ENCODE measurements around the gene CTNNA2. TPM values are rescaled to one million over a fixed set of nuclear protein-coding genes. Genes with fewer than 3 reads are reported as not detected.

The CTNNA2 gene
- total RNA-seq, 4 donors from 2014 or later, result 0.88 to 14.9 (median 2.3) TPM; not detected in 1

GRCh38 chr2:79796641-79797040, 283.8 kb downstream of the CTNNA2 start:
- TF ChIP-seq POLR2A (IDR thresholded peaks at IDR 0.05) (no peak), CTCF (IDR thresholded peaks at IDR 0.05) (no peak)
- Histone ChIP-seq H3K36me3 (no peaks in the 10 kb centered on the region), H3K9me3 (no peaks in the 10 kb centered on the region), H3K4me3 (no peak overlapping the region), H3K27ac (no peak overlapping the region), H3K27me3 (no peaks in the 10 kb centered on the region), H3K4me1 (no peaks in the 10 kb centered on the region)
- intact Hi-C loops (cut with DNase I; ENCODE audit: low total_unique reads), result no loop called here
- no peak for DNase-seq

- TF ChIP-seq POLR2A (IDR thresholded peaks at IDR 0.05), result no peak
- TF ChIP-seq CTCF (IDR thresholded peaks at IDR 0.05), result no peak
- H3K36me3 ChIP-seq, result no peaks in the 10 kb centered on the region
- no peak overlapping the region for H3K27ac ChIP-seq
- H3K9me3 ChIP-seq, result no peaks in the 10 kb centered on the region
- intact Hi-C loops (cut with DNase I; ENCODE audit: low total_unique reads), result no loop called here
- no peaks in the 10 kb centered on the region for H3K4me1 ChIP-seq
- no peak overlapping the region for H3K4me3 ChIP-seq
- no peaks in the 10 kb centered on the region for H3K27me3 ChIP-seq
- no peak for DNase-seq
Observed at GRCh38 chr2:79798776-79799175, 285.9 kb downstream of the CTNNA2 start.

GRCh38 chr2:79799729-79800128, 286.9 kb downstream of the CTNNA2 start:
- no peaks in the 10 kb centered on the region for H3K27me3 ChIP-seq
- DNase-seq, result no peak
- no peak for TF ChIP-seq POLR2A (IDR thresholded peaks at IDR 0.05)
- TF ChIP-seq CTCF (IDR thresholded peaks at IDR 0.05), result no peak
- intact Hi-C loops (cut with DNase I; ENCODE audit: low total_unique reads), result no loop called here
- no peaks in the 10 kb centered on the region for H3K4me1 ChIP-seq
- no peaks in the 10 kb centered on the region for H3K9me3 ChIP-seq
- H3K27ac ChIP-seq, result no peak overlapping the region
- H3K36me3 ChIP-seq, result no peaks in the 10 kb centered on the region
- H3K4me3 ChIP-seq, result no peak overlapping the region

GRCh38 chr2:79801082-79801481, 288.2 kb downstream of the CTNNA2 start:
- no peak overlapping the region for H3K27ac ChIP-seq
- H3K9me3 ChIP-seq, result no peaks in the 10 kb centered on the region
- no peak overlapping the region for H3K4me3 ChIP-seq
- H3K27me3 ChIP-seq, result no peaks in the 10 kb centered on the region
- H3K4me1 ChIP-seq, result no peaks in the 10 kb centered on the region
- DNase-seq, result no peak
- TF ChIP-seq CTCF (IDR thresholded peaks at IDR 0.05) (no peak), POLR2A (IDR thresholded peaks at IDR 0.05) (no peak)
- intact Hi-C loops (cut with DNase I; ENCODE audit: low total_unique reads), result no loop called here
- no peaks in the 10 kb centered on the region for H3K36me3 ChIP-seq

GRCh38 chr2:79817288-79817687, 304.4 kb downstream of the CTNNA2 start:
- intact Hi-C loops (cut with DNase I; ENCODE audit: low total_unique reads), result no loop called here
- DNase-seq, result no peak

More at GRCh38 chr2:79817288-79817687, 304.4 kb downstream of the CTNNA2 start:
- Histone ChIP-seq H3K4me3 (no peak overlapping the region), H3K27me3 (no peaks in the 10 kb centered on the region), H3K36me3 (no peaks in the 10 kb centered on the region), H3K4me1 (no peaks in the 10 kb centered on the region), H3K27ac (no peak overlapping the region), H3K9me3 (no peaks in the 10 kb centered on the region)
- TF ChIP-seq CTCF (IDR thresholded peaks at IDR 0.05) (no peak), POLR2A (IDR thresholded peaks at IDR 0.05) (no peak)

Measured in uterus (tissue), 4 donors.